Neutrophil (primary cell): ENCODE measurements around the gene MYRFL.

Source experiments
- H3K27ac ChIP-seq: fragments of 200-600 bp; sonication (generic); 2 replicates; pipeline ENCODE4 v1.5.1; 2016; ENCODE audit warnings: mild to moderate bottlenecking, moderate library complexity
- H3K27me3 ChIP-seq: fragments of 200-600 bp; sonication (generic); 2 replicates; pipeline ENCODE4 v1.6.0; 2016; ENCODE audit warnings: mild to moderate bottlenecking
- H3K36me3 ChIP-seq: fragments of 200-600 bp; sonication (generic); 2 replicates; pipeline ENCODE4 v1.5.1; 2017
- H3K4me1 ChIP-seq, 2 experiments: fragments of 200-600 bp in 1 of 2; sonication (generic) in 1 of 2; 1 replicate in 1 of 2; 2 replicates in 1 of 2; pipeline versions ENCODE4 v1.5.1 to v1.6.1; 2013 to 2016; ENCODE audit warnings: low read depth in 1 of 2, low read length in 1 of 2, mild to moderate bottlenecking in 1 of 2, moderate library complexity in 1 of 2; ENCODE audit not compliant: control insufficient read depth in 1 of 2, insufficient read depth in 1 of 2
- H3K4me3 ChIP-seq, 2 experiments: fragments of 200-600 bp in 1 of 2; sonication (generic) in 1 of 2; 1 replicate in 1 of 2; 2 replicates in 1 of 2; pipeline ENCODE4 v1.5.1; 2013 to 2016; ENCODE audit warnings: low read depth in 1 of 2, low read length in 1 of 2, mild to moderate bottlenecking in 1 of 2, moderate library complexity in 1 of 2
- H3K9me3 ChIP-seq: fragments of 200-600 bp; sonication (generic); 2 replicates; pipeline ENCODE4 v1.5.1; 2016
- TF ChIP-seq, protein P1 (sequence below): fragments of 200-600 bp; sonication (generic); IDR thresholded peaks from 2 replicates; pipeline ENCODE4 v1.5.1; 2016; ENCODE audit warnings: antibody characterized with exemption

Gene MYRFL

DNA sequence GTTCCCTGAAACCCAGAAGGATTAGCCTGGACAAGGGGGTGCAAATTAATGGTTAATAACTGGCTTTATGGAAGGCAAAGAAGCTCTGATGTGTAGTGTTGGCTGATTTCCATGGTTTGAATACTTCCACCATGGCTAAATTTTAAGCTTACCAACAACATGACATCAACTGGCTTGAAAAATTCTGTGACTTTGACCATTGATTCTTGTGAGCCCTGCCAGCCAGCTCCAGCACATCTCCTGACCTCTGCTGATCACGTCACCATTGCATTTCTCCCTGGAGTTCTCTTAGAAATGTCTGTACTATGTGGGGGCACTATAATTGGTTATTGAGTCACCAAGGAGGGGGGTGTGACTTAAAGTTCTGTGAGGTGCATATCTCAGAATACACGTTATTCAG, 171.2 kb downstream of the MYRFL start:
- H3K4me3 ChIP-seq, result no peak overlapping the region
- H3K27ac ChIP-seq, result no peak overlapping the region
- H3K4me1 ChIP-seq, result no peaks in the 10 kb centered on the region
- TF ChIP-seq, protein P1, sequence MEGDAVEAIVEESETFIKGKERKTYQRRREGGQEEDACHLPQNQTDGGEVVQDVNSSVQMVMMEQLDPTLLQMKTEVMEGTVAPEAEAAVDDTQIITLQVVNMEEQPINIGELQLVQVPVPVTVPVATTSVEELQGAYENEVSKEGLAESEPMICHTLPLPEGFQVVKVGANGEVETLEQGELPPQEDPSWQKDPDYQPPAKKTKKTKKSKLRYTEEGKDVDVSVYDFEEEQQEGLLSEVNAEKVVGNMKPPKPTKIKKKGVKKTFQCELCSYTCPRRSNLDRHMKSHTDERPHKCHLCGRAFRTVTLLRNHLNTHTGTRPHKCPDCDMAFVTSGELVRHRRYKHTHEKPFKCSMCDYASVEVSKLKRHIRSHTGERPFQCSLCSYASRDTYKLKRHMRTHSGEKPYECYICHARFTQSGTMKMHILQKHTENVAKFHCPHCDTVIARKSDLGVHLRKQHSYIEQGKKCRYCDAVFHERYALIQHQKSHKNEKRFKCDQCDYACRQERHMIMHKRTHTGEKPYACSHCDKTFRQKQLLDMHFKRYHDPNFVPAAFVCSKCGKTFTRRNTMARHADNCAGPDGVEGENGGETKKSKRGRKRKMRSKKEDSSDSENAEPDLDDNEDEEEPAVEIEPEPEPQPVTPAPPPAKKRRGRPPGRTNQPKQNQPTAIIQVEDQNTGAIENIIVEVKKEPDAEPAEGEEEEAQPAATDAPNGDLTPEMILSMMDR, result no peak
- H3K9me3 ChIP-seq, result no peaks in the 10 kb centered on the region
- H3K36me3 ChIP-seq, result no peaks in the 10 kb centered on the region
- H3K27me3 ChIP-seq, result no peaks in the 10 kb centered on the region

DNA sequence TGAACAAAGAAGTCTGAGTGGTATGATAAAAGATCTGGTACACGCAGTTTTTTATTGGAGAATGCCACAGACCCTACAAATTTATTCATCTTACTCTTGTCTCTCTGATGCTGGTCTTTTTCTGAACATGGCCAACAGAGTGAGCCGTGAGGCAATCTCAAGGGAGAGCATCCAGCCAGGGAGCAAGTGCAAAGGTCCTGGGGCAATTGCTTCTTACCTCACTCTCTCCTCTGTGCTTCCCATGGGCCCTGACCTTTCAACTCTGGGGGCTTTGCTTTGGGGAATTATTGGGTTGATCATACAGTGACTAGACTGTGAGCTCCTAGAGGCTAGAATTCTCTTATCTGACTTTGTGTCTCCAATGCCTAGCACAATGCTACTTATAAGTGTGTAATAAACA, 171.7 kb downstream of the MYRFL start:
- Histone ChIP-seq H3K4me3 (no peak overlapping the region), H3K27me3 (no peaks in the 10 kb centered on the region), H3K4me1 (no peaks in the 10 kb centered on the region), H3K27ac (no peak overlapping the region), H3K9me3 (no peaks in the 10 kb centered on the region), H3K36me3 (no peaks in the 10 kb centered on the region)
- TF ChIP-seq, protein P1, result no peak

DNA sequence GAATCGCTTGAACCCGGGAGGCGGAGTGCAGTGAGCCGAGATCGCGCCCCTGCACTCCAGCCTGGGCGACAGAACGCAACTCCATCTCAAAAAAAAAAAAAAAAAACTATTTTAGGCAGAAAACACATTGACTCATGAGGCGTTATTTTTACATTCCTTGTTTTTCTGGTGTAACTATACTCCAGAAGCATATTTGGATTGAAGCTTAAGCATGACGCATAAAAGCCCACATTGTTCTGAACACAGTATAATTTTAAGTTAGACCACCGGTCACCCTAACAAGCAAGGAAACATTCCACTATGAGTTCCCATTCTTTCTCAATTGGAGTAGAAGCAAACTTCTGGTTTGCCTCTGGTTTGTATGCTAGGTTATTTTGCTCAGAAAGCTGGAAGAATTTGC, 173.0 kb downstream of the MYRFL start:
- Histone ChIP-seq H3K4me3 (no peak overlapping the region), H3K4me1 (no peaks in the 10 kb centered on the region), H3K27me3 (no peaks in the 10 kb centered on the region), H3K27ac (no peak overlapping the region), H3K9me3 (no peaks in the 10 kb centered on the region), H3K36me3 (no peaks in the 10 kb centered on the region)
- TF ChIP-seq, protein P1, result no peak

DNA sequence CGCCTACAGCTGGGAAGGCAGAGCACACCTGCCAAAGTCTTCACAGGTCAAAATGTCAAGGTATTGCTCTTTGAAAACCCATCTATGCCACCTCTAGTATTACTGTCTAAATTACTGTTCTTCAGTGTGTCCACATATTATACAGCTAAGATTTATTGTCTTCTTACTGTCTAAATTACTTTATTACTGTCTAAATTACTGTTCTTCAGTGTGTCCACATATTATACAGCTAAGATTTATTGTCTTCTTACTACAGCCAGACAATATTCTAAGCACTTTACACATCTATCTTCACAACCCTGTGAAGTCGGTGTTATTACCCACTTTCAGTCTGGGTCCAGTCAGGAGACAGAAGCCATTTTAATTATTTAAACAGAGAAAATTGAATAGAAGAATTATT, 173.9 kb downstream of the MYRFL start:
- Histone ChIP-seq H3K4me3 (no peak overlapping the region), H3K4me1 (no peaks in the 10 kb centered on the region), H3K36me3 (no peaks in the 10 kb centered on the region), H3K9me3 (no peaks in the 10 kb centered on the region), H3K27me3 (no peaks in the 10 kb centered on the region), H3K27ac (no peak overlapping the region)
- TF ChIP-seq, protein P1, result no peak

DNA sequence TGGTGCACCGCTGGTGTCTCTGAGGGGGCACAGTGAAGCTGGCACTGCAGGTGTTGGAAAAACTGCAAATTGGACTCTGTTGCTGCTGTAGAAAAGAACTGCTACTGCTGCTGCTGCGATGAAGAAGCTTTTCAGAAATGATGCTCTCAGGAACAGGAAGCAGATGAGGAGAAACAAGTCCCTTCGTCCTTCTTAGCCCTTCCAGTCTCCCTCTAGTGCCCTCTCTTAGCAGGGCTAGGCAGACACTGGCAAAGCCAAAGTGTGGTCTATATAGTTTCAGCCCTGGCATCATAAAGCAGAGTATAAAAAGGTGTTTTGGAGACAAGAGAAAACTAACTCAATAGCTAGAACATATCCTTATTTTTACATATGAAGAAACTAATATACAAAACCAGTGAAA, 174.5 kb downstream of the MYRFL start:
- Histone ChIP-seq H3K27ac (no peak overlapping the region), H3K4me1 (no peaks in the 10 kb centered on the region), H3K4me3 (no peak overlapping the region), H3K36me3 (no peaks in the 10 kb centered on the region), H3K9me3 (no peaks in the 10 kb centered on the region), H3K27me3 (no peaks in the 10 kb centered on the region)
- TF ChIP-seq, protein P1, result no peak
